HepG2 (cell line): ENCODE measurements around the gene OGFOD3. TPM values are rescaled to one million over a fixed set of nuclear protein-coding genes. Genes with fewer than 3 reads are reported as not detected.
A peak's percentile ranks its signal among the peaks of the same experiment; 100 is the strongest.

Experiments used
- ATAC-seq: fragments of 200-7000 bp; cut with Tn5 transposase; 3 replicates; pipeline ENCODE4 v1.9.1; 2020; ENCODE audit warnings: mild to moderate bottlenecking, moderate library complexity
- BruUV-seq: library from RNA; stranded (reverse); fragments of 400-500 nt; replicated peaks from 2 replicates; lab custom pipeline; 2021; lab: Mats Ljungman, UMichigan
- CTCF ChIA-PET: fragments of 300-600 bp; formaldehyde crosslinking; extraction: SDS; loops from one replicate; lab custom pipeline; 2021; ENCODE audit warnings: low total read pairs, inconsistent platforms, low intra/inter-chr PET ratio; lab: Yijun Ruan, JAX
- POLR2A ChIA-PET: fragments of 350-600 bp; sonication (Branson Sonifier 250); formaldehyde crosslinking; loops from one replicate; lab custom pipeline; 2020; ENCODE audit warnings: antibody characterized with exemption, inconsistent platforms; lab: Yijun Ruan, JAX
- DNase-seq: peaks from one replicate; pipeline ENCODE4 v3.0.0-alpha.2; 2015; ENCODE audit warnings: low spot score
- FAIRE-seq: peaks from 3 replicates; lab custom pipeline; 2011; peaks lifted over from hg19 to GRCh38; lab: Jason Lieb, UNC
- H2AFZ ChIP-seq: one replicate; pipeline ENCODE4 v1.6.1; 2011; ENCODE audit warnings: low read length, inconsistent platforms
- H3K27ac ChIP-seq: fragments of 300-600 bp; 3 replicates; pipeline ENCODE4 v1.8.0; 2011; ENCODE audit warnings: mixed run types, mild to moderate bottlenecking, mixed read lengths, low read length, inconsistent platforms; ENCODE audit not compliant: insufficient read depth; ENCODE audit errors: extremely low read length
- H3K27me3 ChIP-seq, 2 experiments: fragments of 200-600 bp in 1 of 2; 2 replicates in 1 of 2; 3 replicates in 1 of 2; pipeline versions ENCODE4 v1.6.0 to v1.8.0; 2011; ENCODE audit warnings: low read length in 2 of 2, mild to moderate bottlenecking in 2 of 2, moderate library complexity in 2 of 2, inconsistent platforms in 1 of 2; ENCODE audit not compliant: insufficient read depth in 2 of 2, control insufficient read depth in 1 of 2
- H3K36me3 ChIP-seq, 2 experiments: fragments of 200-600 bp in 1 of 2; replicated peaks in 1 of 2; 2 replicates in 1 of 2; 3 replicates in 1 of 2; pipeline versions ENCODE4 v1.5.1 to v1.8.0; 2011; ENCODE audit warnings: low read length in 2 of 2, inconsistent platforms in 1 of 2; ENCODE audit not compliant: insufficient read depth in 2 of 2, control insufficient read depth in 1 of 2
- H3K4me1 ChIP-seq: 2 replicates; pipeline ENCODE4 v1.5.1; 2012; ENCODE audit warnings: low read length, inconsistent platforms; ENCODE audit not compliant: insufficient read depth
- H3K4me2 ChIP-seq: 2 replicates; pipeline ENCODE4 v1.6.0; 2011; ENCODE audit warnings: low read depth, low read length, inconsistent platforms
- H3K4me3 ChIP-seq, 3 experiments: fragments of 200-600 bp in 1 of 3; sonication (generic), shearing (Covaris generic) in 1 of 3; replicated peaks in 1 of 3; 2 replicates each; pipeline ENCODE4 v1.5.1; 2011 to 2016; ENCODE audit warnings: low read length in 3 of 3, inconsistent platforms in 2 of 3, low read depth in 2 of 3, mild to moderate bottlenecking in 2 of 3, control low read depth in 1 of 3, mixed read lengths in 1 of 3; ENCODE audit not compliant: insufficient read depth in 1 of 3
- H3K79me2 ChIP-seq: one replicate; pipeline ENCODE4 v1.6.1; 2011; ENCODE audit warnings: low read length, inconsistent platforms; ENCODE audit not compliant: insufficient read depth
- H3K9ac ChIP-seq: 2 replicates; pipeline ENCODE4 v1.6.0; 2011; ENCODE audit warnings: mild to moderate bottlenecking, low read depth, low read length, inconsistent platforms; ENCODE audit not compliant: insufficient read depth
- H3K9me3 ChIP-seq: 2 replicates; pipeline ENCODE4 v1.5.1; 2012; ENCODE audit warnings: mild to moderate bottlenecking, low read length
- H4K20me1 ChIP-seq: 2 replicates; pipeline ENCODE4 v1.6.0; 2011; ENCODE audit warnings: inconsistent platforms, mild to moderate bottlenecking, low read length, moderate library complexity; ENCODE audit not compliant: insufficient read depth
- AKNA ChIP-seq: sonication (generic); formaldehyde crosslinking; IDR thresholded peaks from 2 replicates; pipeline ENCODE4 v1.4.0; 2020; ENCODE audit warnings: missing genetic modification reagents, borderline replicate concordance
- GATAD2A ChIP-seq: IDR thresholded peaks from 2 replicates; pipeline ENCODE4 v1.6.1; 2016
- KLF6 ChIP-seq: IDR thresholded peaks from 2 replicates; pipeline ENCODE4 v1.8.0; 2016; ENCODE audit warnings: missing biosample characterization, missing genetic modification reagents
- NFE2 ChIP-seq: sonication (generic); formaldehyde crosslinking; IDR thresholded peaks from 2 replicates; pipeline ENCODE4 v1.4.0; 2020; ENCODE audit warnings: missing genetic modification reagents
- NFYB ChIP-seq: sonication (generic); formaldehyde crosslinking; IDR thresholded peaks from 2 replicates; pipeline ENCODE4 v1.4.0; 2020; ENCODE audit warnings: missing genetic modification reagents
- SOX13 ChIP-seq, 3 experiments: fragments of 450-650 bp in 1 of 3; sonication (generic) in 1 of 3; formaldehyde crosslinking in 1 of 3; IDR thresholded peaks in 2 of 3; conservative IDR thresholded peaks in 1 of 3; 2 replicates each; pipeline versions ENCODE4 v1.5.0 to v1.6.1; 2016 to 2020; ENCODE audit warnings: antibody characterized with exemption in 1 of 3, mild to moderate bottlenecking in 1 of 3, missing compliant biosample characterization in 1 of 3, missing genetic modification reagents in 1 of 3, moderate library complexity in 1 of 3
- ZNF124 ChIP-seq: sonication (generic); formaldehyde crosslinking; IDR thresholded peaks from 2 replicates; pipeline ENCODE4 v1.4.0; 2020; ENCODE audit warnings: missing genetic modification reagents
- ZNF18 ChIP-seq: sonication (generic); formaldehyde crosslinking; IDR thresholded peaks from 2 replicates; pipeline ENCODE4 v1.8.0; 2022; ENCODE audit warnings: mild to moderate bottlenecking, missing genetic modification reagents; ENCODE audit not compliant: insufficient replicate concordance
- ZNF235 ChIP-seq: sonication (generic); formaldehyde crosslinking; IDR thresholded peaks from 2 replicates; pipeline ENCODE4 v1.8.1; 2023; ENCODE audit warnings: mild to moderate bottlenecking, missing genetic modification reagents, borderline replicate concordance
- ZNF512 ChIP-seq: sonication (generic); formaldehyde crosslinking; IDR thresholded peaks from 2 replicates; pipeline ENCODE4 v1.4.0; 2020; ENCODE audit warnings: mild to moderate bottlenecking, missing genetic modification reagents
- ZNF761 ChIP-seq: sonication (generic); formaldehyde crosslinking; conservative IDR thresholded peaks from 2 replicates; pipeline ENCODE4 v1.4.0; 2020; ENCODE audit warnings: mild to moderate bottlenecking, missing genetic modification reagents
- WGBS: methylation state at CpG from one replicate; pipeline ENCODE4 v1.1.6; 2017; ENCODE audit warnings: low lambda C conversion rate; 5-methylcytosine and 5-hydroxymethylcytosine counted together
- in situ Hi-C: cut with HindIII; loops from 2 replicates; pipeline ENCODE4 v1.10.0; 2017; ENCODE audit warnings: low pct_unique_long_range_greater_than_20kb; ENCODE audit not compliant: extremely low pct_ligation_motif_present
- intact Hi-C: fragments of 100-400 bp; cut with micrococcal nuclease; formaldehyde crosslinking; loops from one replicate; pipeline ENCODE4 v1.10.0; 2022; ENCODE audit not compliant: unreplicated experiment
- polyA plus RNA-seq, 8 experiments: library from polyadenylated mRNA; depleted of rRNA in 3 of 8; stranded (reverse) in 7 of 8; unstranded in 1 of 8; fragments of >200 nt; fragmentation: Illumina TruSeq in 4 of 8; extraction: Trizol in 4 of 8; gene quantifications; 2 replicates each; pipeline versions ENCODE4 v1.2.1 to v1.2.3, GENCODE V29; 2011 to 2016; ENCODE audit warnings: low read depth in 4 of 8, missing spikeins in 1 of 8, mixed read lengths in 1 of 8; ENCODE audit not compliant: insufficient read depth in 1 of 8
- total RNA-seq, 5 experiments: library from RNA; depleted of rRNA; stranded (reverse); fragments of >200 nt; fragmentation: Illumina TruSeq; extraction: Trizol; gene quantifications; 2 replicates each; pipeline ENCODE4 v1.2.3, GENCODE V29; 2016; ENCODE audit warnings: low read depth in 1 of 5

The OGFOD3 gene
- total and polyA plus RNA-seq, 2 of the 13 experiments (the other 11 are each of a cell fraction or from before 2014, with no cell fraction given): 40.0 to 42.1 TPM

- intact Hi-C loops (loop anchor here (2.0 kb wide), 1 partner anchor 66 kb away; no protein-coding TSS in a partner anchor), in situ Hi-C loops (no loop called here)
- Histone ChIP-seq H3K27me3 (no peaks in the 10 kb centered on the region), H3K4me1 (peaks cover 94% of the 10 kb centered on the region), H2AFZ (no peak overlapping the region), H3K9ac (peak overlapping the region; percentile 66), H3K4me2 (peak overlapping the region; percentile 58), H3K36me3 (no peaks in the 10 kb centered on the region), H4K20me1 (no peaks in the 10 kb centered on the region), H3K9me3 (no peaks in the 10 kb centered on the region), H3K4me3 (no peak overlapping the region; a peak in 1 of 6 replicates), H3K79me2 (peaks cover 17% of the 10 kb centered on the region), H3K27ac (peak overlapping the region; percentile 83)
- peak; percentile 100 for DNase-seq
- TSS peak; percentile 98 for BruUV-seq
- ATAC-seq: peak; percentile 24
- peak; percentile 99 for FAIRE-seq
- 25% methylated on average over 26 of the region's 28 CpGs for WGBS
- CTCF ChIA-PET: no interaction called here
- POLR2A ChIA-PET: interaction anchor here (0.8 to 12.3 kb wide), 29 partner anchors 10 to 222 kb away, joined by 3 to 227 read pairs (median 5); partner anchors contain the start of genes CD7 and FOXK2
- TF ChIP-seq AKNA (CRISPR knock-in tag): peak; percentile 35; the same call in 1 of the 2 replicates
- peak; percentile 90 for TF ChIP-seq ZNF18 (CRISPR knock-in tag)
- no peak for TF ChIP-seq ZNF512 (CRISPR knock-in tag)
- TF ChIP-seq NFYB (CRISPR knock-in tag): no peak
- peak; percentile 98 for TF ChIP-seq KLF6
- TF ChIP-seq ZNF235: peak; percentile 47; the same call in 1 of the 2 replicates
- no peak for TF ChIP-seq NFE2
- TF ChIP-seq ZNF124 (CRISPR knock-in tag): peak; percentile 86
- TF ChIP-seq ZNF761 (CRISPR knock-in tag): no peak
- peak; percentile 100 for TF ChIP-seq GATAD2A (CRISPR knock-in tag)
- TF ChIP-seq SOX13 (IDR thresholded peaks at IDR 0.05): peak; percentile 100
- TF ChIP-seq SOX13 (CRISPR knock-in tag; conservative IDR thresholded peaks at IDR 0.05 in 1 of 2, IDR thresholded peaks at IDR 0.05 in 1 of 2): peak in 1 of 2 experiments; percentile 100; a peak in 2 of 4 replicates
Observed at GRCh38 chr17:82346342-82347300, 71.8 kb downstream of the OGFOD3 start.
